Pulmonary artery endothelial cell (primary cell): ENCODE results near the gene SUFU. TPM values are rescaled to one million over a fixed set of nuclear protein-coding genes. Genes with fewer than 3 reads are reported as not detected.

Experiments
- DNase-seq: peaks from one replicate; pipeline ENCODE4 v3.0.0-alpha.2; 2011; ENCODE audit warnings: low read depth, low spot score
- total RNA-seq: library from RNA; depleted of rRNA; stranded (reverse); fragments of >200 nt; gene quantifications from 2 replicates; pipeline ENCODE4 v1.2.3, GENCODE V29; 2014

Gene SUFU
- total RNA-seq, 1 donor from 2014 or later = 2.8 TPM

- DNase-seq = no peak
These were observed 130.1 kb downstream of the SUFU start for GRCh38 chr10:102633848-102634247.

- DNase-seq = no peak
These were observed 130.9 kb downstream of the SUFU start for GRCh38 chr10:102634686-102635085.

- no peak for DNase-seq
These were observed 131.6 kb downstream of the SUFU start for GRCh38 chr10:102635377-102635776.

- DNase-seq = no peak
These were observed 135.8 kb downstream of the SUFU start for GRCh38 chr10:102639537-102639936.

GRCh38 chr10:102641402-102641801 lies 137.6 kb downstream of the SUFU start:
- DNase-seq = no peak

- peak; percentile 94 for DNase-seq
These were observed 138.3 kb downstream of the SUFU start for GRCh38 chr10:102641880-102642735.

- no peak for DNase-seq
These were observed 139.1 kb downstream of the SUFU start for GRCh38 chr10:102642736-102643335.

- no peak for DNase-seq
These were observed 139.7 kb downstream of the SUFU start for GRCh38 chr10:102643336-102644065.

- no peak for DNase-seq
These were observed 140.4 kb downstream of the SUFU start, which contains the start of gene TRIM8 for GRCh38 chr10:102644066-102644645. TRIM8 (plus strand) TSS chr10:102644479; CDS start chr10:102644618, 139 bp downstream.

- DNase-seq = no peak
These were observed 141.0 kb downstream of the SUFU start for GRCh38 chr10:102644646-102645387.

- no peak for DNase-seq
These were observed 141.6 kb downstream of the SUFU start for GRCh38 chr10:102645388-102645740.

GRCh38 chr10:102645741-102646609 lies 142.2 kb downstream of the SUFU start:
- peak; percentile 74 for DNase-seq

- DNase-seq = no peak
These were observed 143.1 kb downstream of the SUFU start for GRCh38 chr10:102646610-102647442.

- DNase-seq = no peak
These were observed 143.9 kb downstream of the SUFU start for GRCh38 chr10:102647443-102648268.

GRCh38 chr10:102648269-102648888 lies 144.6 kb downstream of the SUFU start:
- DNase-seq = no peak

- DNase-seq = no peak
These were observed 145.4 kb downstream of the SUFU start for GRCh38 chr10:102648889-102649796.
